Measurements from ENCODE around the gene CCDC74B. TPM values are rescaled to one million over a fixed set of nuclear protein-coding genes. Genes with fewer than 3 reads are reported as not detected.
"Not testable (repeated sequence)": the region's sequence is repeated elsewhere in the genome, so short reads cannot be mapped to it uniquely, and the experiment has no call there.

Gene CCDC74B
- total RNA-seq, 1 experiment from 2014 or later, result 0.34 TPM

GRCh38 chr2:130135692-130136541 lies 9.0 kb downstream of the CCDC74B start:
- Histone ChIP-seq H3K9me3 (replicated peaks) (no peaks in the 10 kb centered on the region), H3K36me3 (no peaks in the 10 kb centered on the region), H3K27ac (no peak overlapping the region), H3K4me1 (replicated peaks) (no peaks in the 10 kb centered on the region), H3K27me3 (replicated peaks) (no peaks in the 10 kb centered on the region; the same call in none of the 2 replicates), H3K4me3 (no peak overlapping the region)
- DNase-seq (ENCODE audit: low read depth in 1 of 2, low spot score in 2 of 2), result peak in 1 of 2 experiments; percentile 28

- H3K4me1 ChIP-seq (replicated peaks); H3K27ac ChIP-seq; H3K4me3 ChIP-seq; H3K27me3 ChIP-seq (replicated peaks); H3K36me3 ChIP-seq; H3K9me3 ChIP-seq (replicated peaks); DNase-seq (ENCODE audit: low read depth in 1 of 2, low spot score in 2 of 2): not testable (repeated sequence)
Measured at GRCh38 chr2:130129120-130129829, 15.6 kb downstream of the CCDC74B start, which contains the start of gene POTEF. Gene POTEF (minus strand): TSS chr2:130129222. CDS start chr2:130120515, 8,707 bp downstream.

- H3K4me1 ChIP-seq (replicated peaks); H3K9me3 ChIP-seq (replicated peaks); H3K27ac ChIP-seq; H3K36me3 ChIP-seq; H3K4me3 ChIP-seq; H3K27me3 ChIP-seq (replicated peaks); DNase-seq (ENCODE audit: low read depth in 1 of 2, low spot score in 2 of 2): not testable (repeated sequence)
Measured at GRCh38 chr2:130128464-130128863, 16.4 kb downstream of the CCDC74B start.

DNA sequence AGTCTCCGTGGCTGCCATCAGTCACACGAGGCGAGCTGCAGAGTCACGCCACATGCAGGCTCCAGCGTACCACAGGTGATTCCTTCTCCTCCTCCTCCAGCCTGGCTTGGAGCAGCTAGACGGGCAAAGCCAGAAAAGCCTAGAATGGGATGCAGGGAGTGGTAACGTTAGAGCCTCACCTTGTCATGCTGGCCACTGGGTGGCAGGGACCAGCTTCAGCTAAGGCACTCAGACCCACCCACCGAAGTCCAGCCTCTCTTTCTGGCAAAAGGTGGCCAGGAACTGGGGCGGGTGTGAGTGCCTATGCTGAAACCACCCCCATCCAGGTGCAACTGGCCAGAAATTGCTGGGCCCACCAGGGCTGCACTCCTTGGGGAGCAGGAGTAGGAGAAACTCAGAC lies 17.2 kb downstream of the CCDC74B start:
- not testable (repeated sequence) for H3K4me1 ChIP-seq (replicated peaks); H3K27ac ChIP-seq; H3K9me3 ChIP-seq (replicated peaks); DNase-seq (ENCODE audit: low read depth in 1 of 2, low spot score in 2 of 2); H3K27me3 ChIP-seq (replicated peaks); H3K36me3 ChIP-seq; H3K4me3 ChIP-seq

DNA sequence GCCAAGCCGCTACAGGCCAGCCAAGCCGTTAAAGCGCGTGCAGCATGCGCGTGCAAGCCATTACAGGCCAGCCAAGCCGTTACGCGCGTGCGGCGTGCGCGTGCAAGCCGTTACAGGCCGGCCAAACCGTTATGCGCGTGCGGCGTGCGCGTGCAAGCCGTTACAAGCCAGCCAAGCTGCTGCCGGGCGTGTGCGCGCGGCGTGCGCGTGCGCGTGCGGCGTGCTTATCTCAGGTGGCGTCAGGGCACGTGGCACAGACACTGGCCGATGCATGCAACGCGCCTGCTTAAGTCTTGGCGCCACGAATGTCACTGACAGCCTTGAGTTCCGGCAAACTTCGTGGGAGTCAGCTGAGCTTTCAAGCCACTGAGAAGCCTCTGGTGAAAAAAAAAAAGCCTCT lies 24.0 kb downstream of the CCDC74B start:
- not testable (repeated sequence) for H3K27me3 ChIP-seq (replicated peaks); H3K27ac ChIP-seq; DNase-seq (ENCODE audit: low read depth in 1 of 2, low spot score in 2 of 2); H3K9me3 ChIP-seq (replicated peaks); H3K4me3 ChIP-seq; H3K4me1 ChIP-seq (replicated peaks); H3K36me3 ChIP-seq

- H3K9me3 ChIP-seq (replicated peaks); H3K4me3 ChIP-seq; H3K4me1 ChIP-seq (replicated peaks); H3K36me3 ChIP-seq; DNase-seq (ENCODE audit: low read depth in 1 of 2, low spot score in 2 of 2); H3K27ac ChIP-seq; H3K27me3 ChIP-seq (replicated peaks): not testable (repeated sequence)
Measured at GRCh38 chr2:130102597-130103363, 42.1 kb downstream of the CCDC74B start.

Other genes starting within 250 kb of the CCDC74B start
- gene RAB6C, start 165.4 kb downstream of the CCDC74B start, total RNA-seq (2014; rRNA removed; shearing (Covaris generic)), result not detected in 2 replicates
- gene POTEF, start 15.9 kb downstream of the CCDC74B start, total RNA-seq (2014; rRNA removed; shearing (Covaris generic)), result not detected in 2 replicates
- gene SMPD4, start 36.5 kb upstream of the CCDC74B start, total RNA-seq (2014; rRNA removed; shearing (Covaris generic)), result 24.9 and 25.7 TPM in 2 replicates
- gene MZT2B, start 37.1 kb upstream of the CCDC74B start, total RNA-seq (2014; rRNA removed; shearing (Covaris generic)), result 169 and 248 TPM in 2 replicates
- gene TUBA3E, start 53.3 kb upstream of the CCDC74B start, total RNA-seq (2014; rRNA removed; shearing (Covaris generic)), result not detected in 2 replicates
- gene IMP4, start 197.8 kb upstream of the CCDC74B start, total RNA-seq (2014; rRNA removed; shearing (Covaris generic)), result 95.7 and 112 TPM in 2 replicates
- gene PTPN18, start 210.9 kb upstream of the CCDC74B start, total RNA-seq (2014; rRNA removed; shearing (Covaris generic)), result 34.7 and 44.8 TPM in 2 replicates

Data from SJSA1 (cell line).